HFFc6 (cell line): ENCODE measurements around the gene ITGA6. TPM values are rescaled to one million over a fixed set of nuclear protein-coding genes. Genes with fewer than 3 reads are reported as not detected.

Experiments used
- DNase-seq: peaks from one replicate; pipeline ENCODE4 v3.0.0-alpha.2; 2018
- H3K27ac Mint-ChIP-seq: 2 replicates; pipeline ENCODE4 v1.8.0; 2020; ENCODE audit warnings: mild to moderate bottlenecking, mixed read lengths
- H3K27me3 Mint-ChIP-seq: 2 replicates; pipeline ENCODE4 v1.8.0; 2021; ENCODE audit warnings: mild to moderate bottlenecking, moderate library complexity, mixed read lengths; ENCODE audit not compliant: insufficient read depth
- H3K36me3 Mint-ChIP-seq: 2 replicates; pipeline ENCODE4 v1.8.0; 2021; ENCODE audit warnings: low read depth, mixed read lengths
- H3K4me1 Mint-ChIP-seq: 2 replicates; pipeline ENCODE4 v1.8.0; 2020; ENCODE audit warnings: low read depth, mixed read lengths
- H3K4me3 Mint-ChIP-seq: 2 replicates; pipeline ENCODE4 v1.8.0; 2020; ENCODE audit warnings: mild to moderate bottlenecking, moderate library complexity, mixed read lengths
- H3K9me3 Mint-ChIP-seq: 2 replicates; pipeline ENCODE4 v1.8.0; 2020; ENCODE audit warnings: mild to moderate bottlenecking, mixed read lengths
- CTCF ChIP-seq: fragments of 200-600 bp; sonication (generic); IDR thresholded peaks from 2 replicates; pipeline ENCODE4 v1.5.0; 2021; ENCODE audit warnings: antibody characterized with exemption, mild to moderate bottlenecking
- total RNA-seq, 6 experiments: library from RNA; stranded (reverse); fragmentation: NEBNext Ultra II Directional; extraction: Animal tissue kit (Norgen Biotek cat#: 25700); gene quantifications; 2 replicates in 1 of 6; 3 replicates in 5 of 6; pipeline ENCODE4 v1.2.3, GENCODE V29; 2021

Gene ITGA6
- total RNA-seq, 6 experiments from 2014 or later = 143 to 270 (median 148) TPM

GRCh38 chr2:172439911-172440310 is 12.5 kb downstream of the ITGA6 start:
- H3K27me3 Mint-ChIP-seq = no peaks in the 10 kb centered on the region; the same call in none of the 2 replicates
- peaks cover 5% of the 10 kb centered on the region; the same call in 1 of the 2 replicates for H3K36me3 Mint-ChIP-seq
- TF ChIP-seq CTCF = no peak
- peak overlapping the region; percentile 82 for H3K27ac Mint-ChIP-seq
- no peaks in the 10 kb centered on the region; the same call in none of the 2 replicates for H3K4me1 Mint-ChIP-seq
- DNase-seq = no peak
- H3K4me3 Mint-ChIP-seq = peak overlapping the region; percentile 66; the same call in 1 of the 2 replicates
- H3K9me3 Mint-ChIP-seq = no peaks in the 10 kb centered on the region

GRCh38 chr2:172440795-172441194 is 13.4 kb downstream of the ITGA6 start:
- no peak for DNase-seq

GRCh38 chr2:172442072-172442895 is 14.9 kb downstream of the ITGA6 start:
- Mint-ChIP-seq H3K36me3 (peaks cover 5% of the 10 kb centered on the region; the same call in 1 of the 2 replicates), H3K27ac (peak overlapping the region; percentile 96), H3K4me1 (peaks cover 9% of the 10 kb centered on the region), H3K9me3 (no peaks in the 10 kb centered on the region), H3K27me3 (no peaks in the 10 kb centered on the region; the same call in 1 of the 2 replicates), H3K4me3 (peak overlapping the region; percentile 74)
- peak; percentile 99 for DNase-seq
- TF ChIP-seq CTCF = no peak

More at GRCh38 chr2:172440795-172441194, 13.4 kb downstream of the ITGA6 start:
- H3K4me1 Mint-ChIP-seq = peaks cover 4% of the 10 kb centered on the region
- H3K27ac Mint-ChIP-seq = peak overlapping the region; percentile 96
- H3K36me3 Mint-ChIP-seq = peaks cover 5% of the 10 kb centered on the region; the same call in 1 of the 2 replicates
- no peaks in the 10 kb centered on the region; the same call in 1 of the 2 replicates for H3K27me3 Mint-ChIP-seq
- H3K9me3 Mint-ChIP-seq = no peaks in the 10 kb centered on the region
- TF ChIP-seq CTCF = no peak
- H3K4me3 Mint-ChIP-seq = 0 out of 2 replicates have a peak overlapping the region, but pooled peaks have one; percentile 8

- Mint-ChIP-seq H3K4me1 (peaks cover 43% of the 10 kb centered on the region), H3K27me3 (no peaks in the 10 kb centered on the region), H3K4me3 (no peak overlapping the region), H3K9me3 (no peaks in the 10 kb centered on the region), H3K27ac (peak overlapping the region; percentile 65), H3K36me3 (peaks cover 14% of the 10 kb centered on the region; the same call in 1 of the 2 replicates)
- no peak for TF ChIP-seq CTCF
- DNase-seq = no peak
Observed at GRCh38 chr2:172445851-172446250, 18.5 kb downstream of the ITGA6 start.

GRCh38 chr2:172446474-172447063 is 19.2 kb downstream of the ITGA6 start:
- Mint-ChIP-seq H3K27me3 (no peaks in the 10 kb centered on the region), H3K4me1 (peaks cover 48% of the 10 kb centered on the region), H3K9me3 (no peaks in the 10 kb centered on the region), H3K4me3 (no peak overlapping the region), H3K27ac (no peak overlapping the region), H3K36me3 (peaks cover 14% of the 10 kb centered on the region; the same call in 1 of the 2 replicates)
- DNase-seq = no peak
- TF ChIP-seq CTCF = no peak
